ENCODE measurements around the gene FCHO2.
A peak's percentile ranks its signal among the peaks of the same experiment; 100 is the strongest.
"Not testable (repeated sequence)": the region's sequence is repeated elsewhere in the genome, so short reads cannot be mapped to it uniquely, and the experiment has no call there.

The FCHO2 gene, protein sequence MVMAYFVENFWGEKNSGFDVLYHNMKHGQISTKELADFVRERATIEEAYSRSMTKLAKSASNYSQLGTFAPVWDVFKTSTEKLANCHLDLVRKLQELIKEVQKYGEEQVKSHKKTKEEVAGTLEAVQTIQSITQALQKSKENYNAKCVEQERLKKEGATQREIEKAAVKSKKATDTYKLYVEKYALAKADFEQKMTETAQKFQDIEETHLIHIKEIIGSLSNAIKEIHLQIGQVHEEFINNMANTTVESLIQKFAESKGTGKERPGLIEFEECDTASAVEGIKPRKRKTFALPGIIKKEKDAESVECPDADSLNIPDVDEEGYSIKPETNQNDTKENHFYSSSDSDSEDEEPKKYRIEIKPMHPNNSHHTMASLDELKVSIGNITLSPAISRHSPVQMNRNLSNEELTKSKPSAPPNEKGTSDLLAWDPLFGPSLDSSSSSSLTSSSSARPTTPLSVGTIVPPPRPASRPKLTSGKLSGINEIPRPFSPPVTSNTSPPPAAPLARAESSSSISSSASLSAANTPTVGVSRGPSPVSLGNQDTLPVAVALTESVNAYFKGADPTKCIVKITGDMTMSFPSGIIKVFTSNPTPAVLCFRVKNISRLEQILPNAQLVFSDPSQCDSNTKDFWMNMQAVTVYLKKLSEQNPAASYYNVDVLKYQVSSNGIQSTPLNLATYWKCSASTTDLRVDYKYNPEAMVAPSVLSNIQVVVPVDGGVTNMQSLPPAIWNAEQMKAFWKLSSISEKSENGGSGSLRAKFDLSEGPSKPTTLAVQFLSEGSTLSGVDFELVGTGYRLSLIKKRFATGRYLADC

GRCh38 chr5:72955768-72956323, at the start of gene FCHO2:
Gene FCHO2 (plus strand): TSS chr5:72956041. CDS start chr5:72956097, 56 bp downstream.
- DNase-seq (ENCODE audit: low spot score) = peak; percentile 98

DNA sequence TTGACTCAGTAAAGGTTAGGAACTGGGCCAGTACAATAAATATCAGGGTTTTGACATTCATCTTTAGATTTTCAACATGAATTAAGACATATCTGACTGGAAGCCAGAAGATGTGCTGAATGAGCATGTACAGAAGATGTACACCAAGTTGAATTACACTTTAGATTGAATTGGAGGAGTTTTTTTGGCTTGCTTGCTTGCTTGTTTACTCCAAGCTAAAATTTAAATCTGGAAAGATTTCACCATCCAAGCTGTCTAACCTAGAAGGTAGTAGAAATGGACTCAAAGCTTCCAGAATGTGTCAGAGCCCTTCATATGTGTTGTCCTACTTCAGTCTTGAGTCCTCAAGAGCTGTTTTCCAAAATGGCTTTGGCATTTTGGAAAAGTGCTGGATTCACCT, 49.0 kb upstream of the FCHO2 start:
- DNase-seq (ENCODE audit: low spot score) = no peak

DNA sequence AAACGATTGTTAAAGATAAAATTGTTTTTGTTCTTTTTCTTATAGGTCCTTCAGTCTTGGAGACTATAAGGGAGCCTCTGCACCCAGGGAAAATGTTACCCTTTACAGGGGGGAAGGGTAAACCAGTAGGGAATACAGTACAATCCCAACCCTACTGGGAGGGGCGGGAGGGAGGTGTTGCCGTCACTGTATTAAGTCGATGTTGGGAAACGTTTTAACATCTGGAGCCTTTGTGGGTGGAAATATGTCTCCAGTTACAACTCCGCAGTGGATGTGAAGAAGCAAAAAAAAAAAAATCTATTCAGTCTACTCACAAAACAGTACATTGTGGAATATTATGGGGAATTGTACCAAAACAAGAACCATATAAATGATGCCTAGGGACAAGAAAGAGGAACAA, 47.2 kb upstream of the FCHO2 start:
- DNase-seq (ENCODE audit: low spot score) = no peak

DNA sequence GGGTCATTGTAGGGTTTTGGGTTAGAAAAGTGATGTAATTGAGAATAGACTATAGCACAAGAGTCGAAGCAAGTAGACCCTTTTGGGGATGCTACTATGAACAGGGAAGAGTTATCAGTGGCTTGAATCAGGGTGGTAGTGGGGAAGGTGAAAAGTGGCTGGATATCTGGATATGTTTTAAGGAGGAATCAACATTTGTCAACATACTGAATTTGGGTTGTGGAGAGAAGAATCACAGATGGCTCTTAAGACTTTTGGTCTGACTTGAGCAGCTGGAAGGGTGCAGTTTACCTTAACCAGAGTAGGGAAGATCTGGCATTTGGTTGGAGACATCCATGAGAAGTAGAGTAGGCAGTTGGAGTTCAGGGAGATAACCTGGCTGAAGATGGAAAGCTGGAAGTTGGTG, 38.5 kb upstream of the FCHO2 start:
- DNase-seq (ENCODE audit: low spot score) = no peak

DNA sequence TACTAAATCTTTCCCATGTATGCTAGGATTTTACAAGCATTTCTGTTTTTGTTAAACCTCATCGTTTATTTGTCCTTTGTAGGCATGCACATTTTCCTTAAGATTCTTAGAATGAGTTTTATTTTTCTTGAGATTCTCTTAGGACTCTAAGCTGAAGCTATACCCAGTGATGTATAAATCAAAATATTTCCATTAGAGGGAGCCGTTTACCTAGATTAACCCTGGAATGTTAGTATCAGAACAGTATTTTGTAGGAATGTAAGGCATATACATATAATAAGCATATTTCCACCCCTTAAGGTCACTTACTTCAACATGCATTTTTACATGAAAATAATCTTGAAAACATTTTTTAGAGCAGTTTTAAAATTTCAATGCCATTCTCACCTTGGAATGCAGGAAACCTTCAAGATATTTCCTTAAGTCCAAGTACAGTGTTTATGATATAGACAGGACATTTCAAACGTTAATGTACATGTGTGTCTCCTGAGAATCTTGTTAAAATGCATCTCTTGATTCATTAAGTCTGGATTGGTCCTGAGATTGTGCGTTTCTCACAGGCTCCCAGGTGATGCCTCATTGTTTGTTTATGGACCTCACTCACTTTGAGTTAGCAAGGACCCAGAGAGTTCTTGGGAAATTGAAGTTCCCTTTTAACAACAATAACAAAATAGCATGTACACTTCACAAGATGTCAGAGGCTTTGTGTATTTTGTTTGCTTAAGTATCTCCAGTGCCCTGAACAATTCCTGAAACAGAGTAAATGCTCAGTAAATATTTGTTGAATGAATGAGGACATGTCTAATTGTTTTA, 34.9 kb upstream of the FCHO2 start:
- DNase-seq (ENCODE audit: low spot score) = no peak

GRCh38 chr5:72921886-72922285, 34.0 kb upstream of the FCHO2 start:
- no peak for DNase-seq (ENCODE audit: low spot score)

- peak; percentile 44 for DNase-seq (ENCODE audit: low spot score)
Observed at GRCh38 chr5:72922422-72922821, 33.4 kb upstream of the FCHO2 start.

DNA sequence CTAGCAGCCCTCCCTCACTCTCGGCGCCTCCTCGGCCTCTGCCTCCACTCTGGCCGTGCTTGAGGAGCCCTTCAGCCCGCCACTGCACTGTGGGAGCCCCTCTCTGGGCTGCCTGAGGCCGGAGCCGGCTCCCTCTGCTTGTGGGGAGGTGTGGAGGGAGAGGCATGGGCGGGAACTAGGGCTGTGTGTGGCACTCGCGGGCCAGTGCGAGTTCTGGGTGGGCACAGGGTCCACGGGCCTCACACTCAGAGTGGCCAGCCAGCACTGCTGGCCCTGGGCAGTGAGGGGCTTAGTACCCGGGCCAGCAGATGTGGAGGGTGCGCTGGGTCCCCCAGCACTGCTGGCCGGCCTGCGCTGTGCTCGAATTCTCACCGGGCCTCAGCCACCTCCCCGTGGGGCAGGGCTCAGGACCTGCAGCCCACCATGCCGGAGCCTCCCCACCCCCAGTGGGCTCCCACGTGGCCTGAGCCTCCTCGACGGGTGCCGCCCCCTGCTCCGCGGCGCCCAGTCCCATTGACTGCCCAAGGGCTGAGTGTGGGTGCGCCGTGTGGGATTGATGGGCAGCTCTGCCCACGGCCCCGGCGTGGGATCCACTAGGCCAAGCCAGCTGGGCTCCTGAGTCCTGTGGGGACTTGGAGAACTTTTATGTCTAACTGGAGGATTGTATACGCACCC, 30.4 kb upstream of the FCHO2 start:
- DNase-seq (ENCODE audit: low spot score) = no peak

- not testable (repeated sequence) for DNase-seq (ENCODE audit: low spot score)
Observed at GRCh38 chr5:72932686-72933085, 23.2 kb upstream of the FCHO2 start.

- not testable (repeated sequence) for DNase-seq (ENCODE audit: low spot score)
Observed at GRCh38 chr5:72934953-72935725, 20.7 kb upstream of the FCHO2 start.

GRCh38 chr5:72936893-72937292, 18.9 kb upstream of the FCHO2 start:
- DNase-seq (ENCODE audit: low spot score) = no peak

DNA sequence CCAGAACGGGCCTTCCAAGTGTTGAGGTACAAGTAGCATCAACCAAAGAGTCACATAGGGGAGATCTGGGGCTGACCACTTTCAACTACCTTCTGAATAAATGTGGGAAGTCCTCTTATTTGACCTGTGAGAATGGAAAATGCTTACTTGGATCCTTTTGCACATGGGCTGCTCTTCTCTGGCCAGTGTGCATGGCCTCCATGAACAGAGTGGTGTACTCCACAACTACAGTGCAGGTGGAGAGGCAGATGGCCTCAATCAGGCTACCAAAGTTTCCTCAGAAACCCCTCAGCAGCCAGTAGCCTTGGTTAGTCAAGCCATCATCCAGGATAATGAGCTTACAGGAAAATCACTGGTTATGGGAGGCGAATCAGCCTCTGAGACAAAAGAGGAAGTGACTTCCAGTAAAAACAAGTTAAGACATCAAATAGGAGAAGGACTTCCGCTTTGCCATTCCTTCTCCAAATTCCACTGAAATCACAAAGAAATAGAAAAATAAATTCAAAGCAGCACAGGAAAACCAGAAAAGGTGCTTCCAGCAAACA, 18.3 kb upstream of the FCHO2 start:
- DNase-seq (ENCODE audit: low spot score) = no peak

GRCh38 chr5:72938206-72938605, 17.6 kb upstream of the FCHO2 start:
- DNase-seq (ENCODE audit: low spot score) = no peak

GRCh38 chr5:72940082-72940481, 15.8 kb upstream of the FCHO2 start:
- DNase-seq (ENCODE audit: low spot score) = no peak

DNA sequence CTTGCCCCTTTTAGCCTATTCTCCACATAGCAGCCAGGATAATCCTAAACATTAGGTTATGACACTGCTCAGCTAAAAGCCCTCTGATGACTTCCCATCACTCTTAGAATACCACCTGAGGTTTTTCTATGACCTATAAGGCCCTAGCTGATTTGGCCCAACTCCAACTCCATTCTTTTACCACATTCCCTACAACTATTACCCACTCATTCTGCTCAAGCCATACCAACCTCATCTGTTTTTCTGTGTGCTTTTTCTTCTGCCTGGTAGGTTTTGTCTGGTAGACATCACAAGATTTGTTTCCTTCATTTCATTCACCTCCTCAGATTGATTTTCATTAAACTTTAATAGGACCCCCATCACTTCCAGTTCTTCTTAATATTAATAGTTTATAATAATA, 12.5 kb upstream of the FCHO2 start:
- DNase-seq (ENCODE audit: low spot score) = no peak

DNA sequence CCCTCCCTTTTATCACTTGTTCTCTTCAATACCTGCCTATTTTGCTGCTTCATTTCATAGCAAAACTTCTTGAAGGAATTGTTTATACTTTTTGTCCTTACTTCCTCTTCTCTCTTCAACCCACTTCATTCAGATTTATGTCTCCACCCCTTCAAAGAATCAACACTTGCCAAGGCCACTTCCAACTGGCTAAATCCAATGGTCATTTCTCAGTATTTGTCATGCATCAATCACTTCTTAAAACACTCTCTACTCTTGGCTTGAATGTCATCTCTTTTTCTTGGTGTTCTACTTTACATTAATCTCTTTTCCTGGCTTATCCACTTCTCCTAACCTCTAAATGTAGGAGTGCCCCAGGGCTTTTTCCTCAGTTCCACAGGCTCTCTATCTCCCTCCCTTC, 8.3 kb upstream of the FCHO2 start:
- DNase-seq (ENCODE audit: low spot score) = no peak

DNA sequence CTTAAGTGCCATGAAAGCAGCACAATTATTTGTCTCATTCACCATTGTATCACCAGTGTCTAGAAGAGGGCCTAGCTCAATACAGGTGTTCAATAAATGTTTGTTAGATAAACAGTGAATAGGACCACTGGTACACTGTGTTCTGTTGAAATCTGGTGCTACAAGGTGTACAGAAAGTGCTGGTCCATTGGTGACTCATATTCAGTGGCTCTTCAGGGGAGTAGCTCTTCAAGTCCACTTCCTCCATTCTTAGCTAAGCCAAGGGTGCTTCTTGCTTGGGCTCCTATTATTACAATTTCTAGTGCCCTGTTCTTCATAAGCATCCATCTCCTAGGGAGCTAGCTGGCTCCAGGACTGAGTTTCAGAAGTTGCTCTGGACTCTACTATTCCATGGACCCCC, 6.4 kb upstream of the FCHO2 start:
- no peak for DNase-seq (ENCODE audit: low spot score)

GRCh38 chr5:72951671-72952468, 4.0 kb upstream of the FCHO2 start:
- DNase-seq (ENCODE audit: low spot score) = no peak

GRCh38 chr5:72954389-72954788, 1.5 kb upstream of the FCHO2 start:
- no peak for DNase-seq (ENCODE audit: low spot score)
